HepG2 (cell line): ENCODE measurements around the gene PFKFB4. TPM values are rescaled to one million over a fixed set of nuclear protein-coding genes. Genes with fewer than 3 reads are reported as not detected.
A peak's percentile ranks its signal among the peaks of the same experiment; 100 is the strongest.

Source experiments
- BCLAF1 ChIP-seq: fragments of 450-650 bp; IDR thresholded peaks from 2 replicates; pipeline ENCODE4 v1.6.1; 2017; ENCODE audit warnings: mild to moderate bottlenecking
- GABPA ChIP-seq, 2 experiments: IDR thresholded peaks; 2 replicates each; pipeline ENCODE4 v1.6.1; 2011 to 2016; ENCODE audit warnings: low read depth in 2 of 2, low read length in 1 of 2, missing biosample characterization in 1 of 2, missing genetic modification characterization in 1 of 2
- KDM6A ChIP-seq: IDR thresholded peaks from 2 replicates; pipeline ENCODE4 v1.6.1; 2016; ENCODE audit warnings: low read depth
- RFXANK ChIP-seq: IDR thresholded peaks from 2 replicates; pipeline ENCODE4 v1.6.1; 2016
- SRF ChIP-seq: IDR thresholded peaks from 2 replicates; pipeline ENCODE4 v1.6.1; 2011; ENCODE audit warnings: mild to moderate bottlenecking, low read depth, low read length, moderate library complexity
- TIGD3 ChIP-seq: sonication (generic); formaldehyde crosslinking; IDR thresholded peaks from 2 replicates; pipeline ENCODE4 v1.5.1; 2020; ENCODE audit warnings: mild to moderate bottlenecking, missing genetic modification reagents, borderline replicate concordance
- XRCC5 ChIP-seq: fragments of 200-400 bp; formaldehyde crosslinking; optimal IDR thresholded peaks from 2 replicates; pipeline ENCODE3; 2017; ENCODE audit warnings: mild to moderate bottlenecking, low read length
- ZC3H4 ChIP-seq: sonication (generic); formaldehyde crosslinking; IDR thresholded peaks from 2 replicates; pipeline ENCODE4 v1.4.0; 2020; ENCODE audit warnings: missing genetic modification reagents, borderline replicate concordance
- ZFP41 ChIP-seq: sonication (generic); formaldehyde crosslinking; IDR thresholded peaks from 2 replicates; pipeline ENCODE4 v1.4.0; 2020; ENCODE audit warnings: mild to moderate bottlenecking, missing genetic modification reagents, borderline replicate concordance
- ZNF510 ChIP-seq: sonication (generic); formaldehyde crosslinking; IDR thresholded peaks from 2 replicates; pipeline ENCODE4 v1.4.0; 2020; ENCODE audit warnings: low read depth, mild to moderate bottlenecking, missing genetic modification reagents
- ZSCAN20 ChIP-seq: sonication (generic); formaldehyde crosslinking; IDR thresholded peaks from 2 replicates; pipeline ENCODE4 v1.4.0; 2020; ENCODE audit warnings: missing genetic modification reagents, mild to moderate bottlenecking, borderline replicate concordance
- ZSCAN31 ChIP-seq: sonication (generic); formaldehyde crosslinking; IDR thresholded peaks from 2 replicates; pipeline ENCODE4 v1.5.0; 2020; ENCODE audit warnings: low read depth, mild to moderate bottlenecking, missing genetic modification reagents
- ZSCAN5A ChIP-seq: sonication (generic); formaldehyde crosslinking; IDR thresholded peaks from 2 replicates; pipeline ENCODE4 v1.8.0; 2022; ENCODE audit warnings: mild to moderate bottlenecking, missing genetic modification reagents, borderline replicate concordance
- polyA plus RNA-seq, 8 experiments: library from polyadenylated mRNA; depleted of rRNA in 3 of 8; stranded (reverse) in 7 of 8; unstranded in 1 of 8; fragments of >200 nt; fragmentation: Illumina TruSeq in 4 of 8; extraction: Trizol in 4 of 8; gene quantifications; 2 replicates each; pipeline versions ENCODE4 v1.2.1 to v1.2.3, GENCODE V29; 2011 to 2016; ENCODE audit warnings: low read depth in 4 of 8, missing spikeins in 1 of 8, mixed read lengths in 1 of 8; ENCODE audit not compliant: insufficient read depth in 1 of 8
- total RNA-seq, 5 experiments: library from RNA; depleted of rRNA; stranded (reverse); fragments of >200 nt; fragmentation: Illumina TruSeq; extraction: Trizol; gene quantifications; 2 replicates each; pipeline ENCODE4 v1.2.3, GENCODE V29; 2016; ENCODE audit warnings: low read depth in 1 of 5
- TF ChIP-seq, protein P1 (sequence below): sonication (generic); formaldehyde crosslinking; IDR thresholded peaks from 2 replicates; pipeline ENCODE4 v1.4.0; 2020; ENCODE audit warnings: missing genetic modification reagents, borderline replicate concordance
- TF ChIP-seq, protein P2 (sequence below): sonication (generic); formaldehyde crosslinking; IDR thresholded peaks from 2 replicates; pipeline ENCODE4 v1.4.0; 2020; ENCODE audit warnings: missing genetic modification reagents

PFKFB4 gene
- total and polyA plus RNA-seq, 2 of the 13 experiments (the other 11 are each of a cell fraction or from before 2014, with no cell fraction given), result 7.1 to 103 TPM

- TF ChIP-seq ZSCAN5A (CRISPR knock-in tag) (0 out of 2 replicates have a peak, but pooled peaks have one; percentile 54), TIGD3 (CRISPR knock-in tag) (no peak), RFXANK (CRISPR knock-in tag) (no peak), BCLAF1 (no peak), ZFP41 (CRISPR knock-in tag) (peak; percentile 60; the same call in 1 of the 2 replicates), SRF (no peak), ZSCAN31 (CRISPR knock-in tag) (peak; percentile 96), GABPA (IDR thresholded peaks at IDR 0.05; ENCODE audit: low read depth, low read length) (no peak), GABPA (CRISPR knock-in tag; IDR thresholded peaks at IDR 0.05; ENCODE audit: low read depth) (no peak; the same call in 1 of the 2 replicates), XRCC5 (no peak), ZNF510 (CRISPR knock-in tag) (no peak; the same call in 1 of the 2 replicates), ZC3H4 (CRISPR knock-in tag) (no peak), KDM6A (CRISPR knock-in tag) (peak; percentile 68; the same call in 1 of the 2 replicates), ZSCAN20 (CRISPR knock-in tag) (no peak)
- TF ChIP-seq, protein P1, sequence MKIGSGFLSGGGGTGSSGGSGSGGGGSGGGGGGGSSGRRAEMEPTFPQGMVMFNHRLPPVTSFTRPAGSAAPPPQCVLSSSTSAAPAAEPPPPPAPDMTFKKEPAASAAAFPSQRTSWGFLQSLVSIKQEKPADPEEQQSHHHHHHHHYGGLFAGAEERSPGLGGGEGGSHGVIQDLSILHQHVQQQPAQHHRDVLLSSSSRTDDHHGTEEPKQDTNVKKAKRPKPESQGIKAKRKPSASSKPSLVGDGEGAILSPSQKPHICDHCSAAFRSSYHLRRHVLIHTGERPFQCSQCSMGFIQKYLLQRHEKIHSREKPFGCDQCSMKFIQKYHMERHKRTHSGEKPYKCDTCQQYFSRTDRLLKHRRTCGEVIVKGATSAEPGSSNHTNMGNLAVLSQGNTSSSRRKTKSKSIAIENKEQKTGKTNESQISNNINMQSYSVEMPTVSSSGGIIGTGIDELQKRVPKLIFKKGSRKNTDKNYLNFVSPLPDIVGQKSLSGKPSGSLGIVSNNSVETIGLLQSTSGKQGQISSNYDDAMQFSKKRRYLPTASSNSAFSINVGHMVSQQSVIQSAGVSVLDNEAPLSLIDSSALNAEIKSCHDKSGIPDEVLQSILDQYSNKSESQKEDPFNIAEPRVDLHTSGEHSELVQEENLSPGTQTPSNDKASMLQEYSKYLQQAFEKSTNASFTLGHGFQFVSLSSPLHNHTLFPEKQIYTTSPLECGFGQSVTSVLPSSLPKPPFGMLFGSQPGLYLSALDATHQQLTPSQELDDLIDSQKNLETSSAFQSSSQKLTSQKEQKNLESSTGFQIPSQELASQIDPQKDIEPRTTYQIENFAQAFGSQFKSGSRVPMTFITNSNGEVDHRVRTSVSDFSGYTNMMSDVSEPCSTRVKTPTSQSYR (CRISPR knock-in tag), result no peak
- TF ChIP-seq, protein P2, sequence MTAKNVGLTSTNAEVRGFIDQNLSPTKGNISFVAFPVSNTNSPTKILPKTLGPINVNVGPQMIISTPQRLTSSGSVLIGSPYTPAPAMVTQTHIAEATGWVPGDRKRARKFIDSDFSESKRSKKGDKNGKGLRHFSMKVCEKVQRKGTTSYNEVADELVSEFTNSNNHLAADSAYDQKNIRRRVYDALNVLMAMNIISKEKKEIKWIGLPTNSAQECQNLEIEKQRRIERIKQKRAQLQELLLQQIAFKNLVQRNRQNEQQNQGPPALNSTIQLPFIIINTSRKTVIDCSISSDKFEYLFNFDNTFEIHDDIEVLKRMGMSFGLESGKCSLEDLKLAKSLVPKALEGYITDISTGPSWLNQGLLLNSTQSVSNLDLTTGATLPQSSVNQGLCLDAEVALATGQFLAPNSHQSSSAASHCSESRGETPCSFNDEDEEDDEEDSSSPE (CRISPR knock-in tag), result peak; percentile 84
Observed at GRCh38 chr3:48556796-48557626, at the start of gene PFKFB4 (continued).
